Ramos (cell line): ENCODE measurements around the gene USP10.

ENCODE experiments used
- in situ Hi-C: fragments of 300-500 bp; cut with MboI; formaldehyde crosslinking; loops from one replicate; pipeline ENCODE4 v1.14.3; 2022; ENCODE audit warnings: low sequenced_read_pairs; ENCODE audit not compliant: unreplicated experiment

Gene USP10

GRCh38 chr16:84817206-84817605 is 117.4 kb downstream of the USP10 start:
- in situ Hi-C loops, result no loop called here

- in situ Hi-C loops, result no loop called here
These were observed 117.8 kb downstream of the USP10 start for GRCh38 chr16:84817613-84818012.

DNA sequence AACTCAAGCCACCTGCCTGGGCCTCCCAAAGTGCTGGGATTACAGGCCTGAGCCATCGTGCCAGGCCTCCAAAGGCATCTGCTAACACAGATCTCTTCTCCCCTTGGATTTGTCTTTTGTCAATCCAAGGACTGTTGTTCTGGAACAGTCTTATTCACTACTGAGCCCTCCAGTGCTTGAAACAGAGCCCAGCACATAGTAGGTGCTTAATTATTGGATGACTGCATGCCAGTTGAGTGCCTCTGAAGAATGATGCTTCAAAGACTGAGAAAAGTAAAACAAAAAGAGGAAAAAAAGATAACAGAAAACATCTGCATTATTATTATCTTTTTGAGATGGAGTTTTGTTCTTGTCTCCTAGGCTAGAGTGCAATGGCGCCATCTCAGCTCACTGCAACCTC is 118.3 kb downstream of the USP10 start:
- in situ Hi-C loops, result no loop called here

DNA sequence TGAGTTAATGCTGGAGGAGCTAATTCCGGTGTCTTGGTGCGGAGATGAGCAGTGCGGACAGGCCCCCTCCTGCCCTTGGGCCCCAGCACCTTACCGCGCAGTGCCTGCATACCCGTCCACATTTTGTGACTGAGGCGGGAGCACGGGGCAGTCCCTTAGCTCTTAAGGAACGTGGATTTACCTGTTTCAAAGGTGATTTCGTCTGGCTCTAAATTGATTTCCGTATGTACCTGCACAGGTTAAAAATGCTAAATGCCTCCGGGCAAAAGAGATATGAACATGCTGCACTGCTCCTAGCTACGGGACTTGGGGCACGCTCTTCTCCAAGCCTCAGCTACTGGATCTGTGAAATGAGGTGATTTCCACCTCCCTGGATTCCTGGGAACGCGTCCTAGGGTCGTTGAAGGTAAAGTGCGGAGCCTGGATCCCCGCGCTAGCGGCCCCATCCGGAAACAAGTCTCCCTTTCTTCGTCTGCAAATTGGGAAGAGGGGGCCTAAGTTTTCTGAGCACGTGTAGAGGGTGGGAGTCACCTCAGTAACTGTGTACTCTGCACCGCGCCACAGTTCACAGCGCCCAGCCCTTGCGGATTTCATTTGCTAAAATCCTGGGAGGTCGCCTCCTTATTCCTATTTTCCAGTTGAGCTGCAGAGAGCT is 119.3 kb downstream of the USP10 start:
- in situ Hi-C loops, result no loop called here

- in situ Hi-C loops, result no loop called here
These were observed 120.0 kb downstream of the USP10 start, which contains the start of gene CRISPLD2 for GRCh38 chr16:84819644-84820304. CRISPLD2 (plus strand) TSS chr16:84819985; CDS start chr16:84838496, 18,511 bp downstream.

- in situ Hi-C loops, result no loop called here
These were observed 120.5 kb downstream of the USP10 start for GRCh38 chr16:84820305-84820684.

DNA sequence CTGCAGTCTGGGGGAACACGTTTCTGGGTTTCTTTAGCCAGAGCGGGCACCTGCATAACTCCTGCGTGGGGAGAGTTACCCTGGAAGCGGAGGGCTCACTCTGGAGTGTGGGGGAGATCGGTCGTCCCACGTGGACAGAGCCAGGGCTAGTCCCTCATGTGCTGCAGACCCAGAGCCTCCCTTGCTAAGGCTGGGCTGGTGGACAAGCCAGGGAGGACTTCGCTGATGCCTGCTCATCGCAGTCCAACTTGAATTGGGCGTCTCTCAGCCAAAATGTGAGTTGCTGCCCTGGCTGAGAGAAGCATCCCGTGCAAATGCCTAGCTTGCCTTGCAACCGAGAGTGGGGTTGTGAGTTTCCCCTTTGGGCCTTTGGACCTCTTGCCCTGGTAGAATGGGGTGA is 121.0 kb downstream of the USP10 start:
- in situ Hi-C loops, result no loop called here

DNA sequence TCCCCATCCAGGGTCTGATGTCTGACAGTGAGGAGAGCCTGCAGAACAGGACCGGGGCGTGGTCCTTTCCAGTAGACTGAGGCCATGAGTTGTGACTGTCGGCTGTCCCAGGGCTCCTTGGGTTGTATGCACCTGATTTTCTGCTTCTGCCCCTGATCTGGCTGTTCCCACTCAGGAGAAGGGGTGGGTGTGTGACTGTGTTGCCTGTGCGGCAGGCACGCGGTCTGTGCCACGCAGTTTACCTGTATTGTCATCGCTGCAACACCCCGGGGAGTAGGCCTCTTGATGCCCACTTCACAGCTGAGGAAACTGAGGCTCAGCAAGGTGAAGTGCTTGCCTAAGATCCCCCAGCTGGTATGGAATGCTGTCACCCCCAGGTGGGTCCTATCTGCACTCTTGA is 121.4 kb downstream of the USP10 start:
- in situ Hi-C loops, result no loop called here

- in situ Hi-C loops, result no loop called here
These were observed 122.2 kb downstream of the USP10 start for GRCh38 chr16:84821728-84822689.

DNA sequence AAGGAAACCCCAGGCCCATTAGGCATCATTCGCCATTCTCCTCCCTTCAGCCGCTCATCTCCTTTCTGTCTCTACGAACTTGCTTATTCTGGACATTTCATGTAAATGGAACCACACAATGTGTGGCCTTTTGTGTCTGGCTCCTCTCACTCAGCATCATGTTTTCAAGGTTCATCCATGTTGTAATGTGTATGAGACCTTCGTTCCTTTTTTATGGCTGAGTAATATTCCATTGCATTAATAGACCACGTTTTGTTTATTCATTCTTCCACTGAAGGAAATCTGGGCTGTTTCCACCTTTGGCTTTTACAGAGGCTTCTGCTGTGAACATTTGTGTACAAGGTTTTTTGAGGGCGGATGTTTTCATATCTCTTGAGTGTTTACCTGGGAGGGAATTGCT is 123.2 kb downstream of the USP10 start:
- in situ Hi-C loops, result no loop called here

DNA sequence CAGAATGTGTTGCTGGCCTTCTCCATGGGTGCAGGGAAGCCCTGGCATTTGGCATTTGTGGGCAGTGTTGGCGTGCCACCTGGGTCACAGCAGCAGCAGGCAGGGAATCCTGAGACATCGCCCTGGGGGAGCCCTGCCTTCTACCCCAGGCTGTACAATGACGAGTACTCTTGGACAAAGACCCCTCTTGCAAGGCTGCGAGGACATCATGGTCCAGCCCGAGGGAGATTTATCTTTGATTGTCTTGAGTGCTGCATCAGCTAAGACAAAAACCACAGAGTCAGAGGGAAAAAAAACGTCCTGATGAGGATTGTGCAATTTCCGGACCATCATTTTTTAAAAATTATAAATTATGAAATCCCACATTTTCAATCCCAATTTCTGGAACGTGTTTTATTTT is 123.7 kb downstream of the USP10 start:
- in situ Hi-C loops, result no loop called here

- in situ Hi-C loops, result no loop called here
These were observed 124.1 kb downstream of the USP10 start for GRCh38 chr16:84823926-84824325.

DNA sequence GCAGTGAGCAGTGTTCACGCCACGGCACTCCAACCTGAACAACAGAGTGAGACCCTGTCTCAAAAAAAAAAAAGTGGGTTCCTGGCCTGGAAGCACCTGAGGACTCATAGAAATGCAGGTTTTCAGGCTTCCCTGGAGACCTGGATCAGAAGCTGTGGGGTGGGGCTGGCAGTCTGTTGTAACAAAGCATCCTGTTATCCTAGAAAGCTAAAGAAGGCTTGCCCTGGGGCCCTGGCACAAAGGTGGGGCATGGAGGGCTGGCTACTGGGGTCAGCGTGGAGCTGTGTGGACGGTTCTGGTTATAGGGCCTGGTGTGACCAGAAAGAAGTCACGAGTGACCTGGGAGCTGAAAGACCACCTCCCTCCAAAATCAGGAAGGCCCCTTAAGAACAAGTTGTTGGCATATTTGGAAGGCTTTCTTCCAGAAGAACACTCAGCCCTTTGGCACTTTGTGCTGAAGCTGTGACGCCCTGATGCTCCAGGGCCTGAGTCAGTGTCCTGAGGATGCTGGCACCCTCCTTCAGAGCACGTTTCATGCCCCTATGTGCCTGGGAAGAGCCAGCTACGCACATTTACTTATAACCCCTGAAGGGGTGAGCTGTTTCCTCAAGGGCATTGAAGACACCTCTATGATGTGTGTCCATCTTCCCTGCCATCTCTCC is 126.2 kb downstream of the USP10 start:
- in situ Hi-C loops, result no loop called here

- in situ Hi-C loops, result no loop called here
These were observed 126.8 kb downstream of the USP10 start for GRCh38 chr16:84826558-84826941.

DNA sequence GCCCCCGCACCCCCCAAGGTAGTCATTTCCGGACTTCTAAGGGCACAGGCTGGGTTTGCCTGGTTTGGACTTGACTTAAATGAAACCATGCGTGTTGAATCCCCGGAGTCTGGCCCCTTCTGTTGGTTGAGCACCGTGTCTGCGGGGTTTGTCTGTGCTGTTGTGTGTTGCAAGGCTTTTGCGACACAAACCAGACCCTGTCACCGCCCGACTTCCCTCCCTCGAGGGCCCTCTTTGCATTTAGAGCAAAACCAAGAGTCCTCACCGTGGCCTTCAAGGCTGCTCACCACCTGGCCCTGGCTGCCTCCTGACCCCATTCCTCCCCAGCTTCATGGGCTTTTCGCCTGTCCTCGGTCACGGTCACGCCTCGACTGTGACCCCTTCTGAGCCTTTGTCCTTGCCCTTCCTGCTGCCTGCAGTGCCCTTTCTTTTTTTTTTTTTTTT is 127.4 kb downstream of the USP10 start:
- in situ Hi-C loops, result no loop called here

GRCh38 chr16:84827897-84828296 is 128.1 kb downstream of the USP10 start:
- in situ Hi-C loops, result no loop called here

GRCh38 chr16:84828322-84828721 is 128.5 kb downstream of the USP10 start:
- in situ Hi-C loops, result no loop called here
